IPS-18a (cell line): ENCODE data around the gene SLC15A4.

Experiments
- H3K27ac ChIP-seq: one replicate; pipeline ENCODE4 v1.5.1; 2013; ENCODE audit warnings: low read length
- H3K27me3 ChIP-seq: one replicate; pipeline ENCODE4 v1.6.1; 2013; ENCODE audit warnings: mild to moderate bottlenecking, low read length; ENCODE audit not compliant: control insufficient read depth, insufficient read depth
- H3K36me3 ChIP-seq: one replicate; pipeline ENCODE4 v1.6.1; 2013; ENCODE audit warnings: low read depth, low read length; ENCODE audit not compliant: control insufficient read depth
- H3K4me1 ChIP-seq: one replicate; pipeline ENCODE4 v1.6.1; 2013; ENCODE audit warnings: low read depth, low read length; ENCODE audit not compliant: control insufficient read depth
- H3K4me3 ChIP-seq: one replicate; pipeline ENCODE4 v1.5.1; 2013; ENCODE audit warnings: low read length
- H3K9ac ChIP-seq: one replicate; pipeline ENCODE4 v1.6.1; 2013; ENCODE audit warnings: mild to moderate bottlenecking, low read length, moderate library complexity
- H3K9me3 ChIP-seq: one replicate; pipeline ENCODE4 v1.6.1; 2013; ENCODE audit warnings: low read depth, low read length; ENCODE audit not compliant: control insufficient read depth

Gene SLC15A4

DNA sequence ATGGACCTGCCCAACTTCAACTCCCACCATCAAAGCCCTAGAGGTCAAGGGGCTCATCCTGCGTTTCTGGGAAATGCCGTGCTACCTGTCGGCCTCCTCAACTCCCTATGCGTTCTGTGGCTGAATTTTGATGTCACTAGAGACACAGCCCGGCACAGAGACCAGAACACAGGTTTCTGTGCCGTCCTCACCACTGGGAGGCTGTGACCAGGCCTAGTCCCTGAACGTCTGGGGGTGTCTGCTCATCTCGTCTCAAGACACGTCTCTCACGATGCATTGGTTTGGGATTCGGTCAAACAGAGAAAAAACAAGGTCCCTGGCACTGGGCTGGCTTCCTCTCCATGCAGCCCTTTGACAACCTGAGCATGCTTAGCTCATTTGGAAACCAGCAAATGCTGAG is 33.5 kb downstream of the SLC15A4 start:
- Histone ChIP-seq H3K9me3 (peaks cover 19% of the 10 kb centered on the region), H3K27me3 (no peaks in the 10 kb centered on the region), H3K27ac (no peak overlapping the region), H3K9ac (no peak overlapping the region), H3K36me3 (peaks cover 3% of the 10 kb centered on the region), H3K4me3 (no peak overlapping the region), H3K4me1 (no peaks in the 10 kb centered on the region)

DNA sequence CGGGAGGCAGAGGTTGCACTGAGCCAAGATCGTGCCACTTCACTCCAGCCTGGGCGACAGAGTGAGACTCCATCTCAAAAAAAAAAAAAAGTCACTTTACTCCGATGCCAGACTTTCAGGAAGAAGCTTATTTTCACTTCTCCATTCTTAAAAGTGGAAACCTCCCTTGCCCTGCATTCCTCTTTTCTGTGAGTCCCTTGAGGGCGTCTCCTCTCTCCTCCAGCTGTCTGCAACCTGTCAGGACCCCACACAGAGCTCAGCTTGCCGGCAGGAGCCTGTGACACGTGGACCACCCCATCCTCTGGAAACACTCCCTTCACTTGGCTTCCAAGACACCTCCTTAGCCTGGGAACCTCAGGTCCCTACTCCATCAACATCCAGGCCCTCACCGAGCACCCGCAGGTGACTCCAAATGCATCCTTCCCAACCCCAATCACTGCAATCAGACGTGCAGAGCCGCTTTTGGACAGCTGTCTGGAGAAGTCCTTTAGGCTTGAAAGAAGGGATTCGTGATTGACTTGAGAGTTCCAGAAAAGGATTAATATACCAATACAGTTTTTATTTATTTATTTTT is 34.3 kb downstream of the SLC15A4 start:
- Histone ChIP-seq H3K9me3 (peaks cover 12% of the 10 kb centered on the region), H3K4me1 (no peaks in the 10 kb centered on the region)

DNA sequence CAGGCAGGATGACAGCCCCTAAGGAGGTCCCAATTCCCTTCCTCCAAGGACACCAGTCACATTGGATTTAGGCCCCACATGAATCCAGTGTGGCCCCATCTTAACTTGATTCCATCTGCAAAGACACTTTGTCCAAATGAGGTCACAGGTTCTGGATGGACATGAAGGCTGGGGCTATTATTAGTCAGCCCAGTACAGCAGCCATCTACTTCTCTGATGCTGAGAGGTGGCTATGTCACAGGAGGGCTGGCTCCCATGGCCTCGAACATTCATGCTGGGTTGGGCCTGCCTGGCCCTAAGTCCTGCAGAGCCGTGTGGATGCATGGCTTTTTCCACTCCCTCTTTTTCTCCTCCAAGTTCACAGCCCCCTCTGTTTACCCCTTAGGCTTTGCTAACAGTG is 35.9 kb downstream of the SLC15A4 start:
- no peaks in the 10 kb centered on the region for H3K27me3 ChIP-seq
- H3K9me3 ChIP-seq, result peaks cover 13% of the 10 kb centered on the region
- H3K4me1 ChIP-seq, result no peaks in the 10 kb centered on the region
- no peak overlapping the region for H3K27ac ChIP-seq
- no peak overlapping the region for H3K9ac ChIP-seq
- no peaks in the 10 kb centered on the region for H3K36me3 ChIP-seq
- H3K4me3 ChIP-seq, result no peak overlapping the region

More for the DNA sequence above, 34.3 kb downstream of the SLC15A4 start:
- H3K9ac ChIP-seq, result no peak overlapping the region
- no peak overlapping the region for H3K27ac ChIP-seq
- H3K27me3 ChIP-seq, result no peaks in the 10 kb centered on the region
- peaks cover 3% of the 10 kb centered on the region for H3K36me3 ChIP-seq
- H3K4me3 ChIP-seq, result no peak overlapping the region

DNA sequence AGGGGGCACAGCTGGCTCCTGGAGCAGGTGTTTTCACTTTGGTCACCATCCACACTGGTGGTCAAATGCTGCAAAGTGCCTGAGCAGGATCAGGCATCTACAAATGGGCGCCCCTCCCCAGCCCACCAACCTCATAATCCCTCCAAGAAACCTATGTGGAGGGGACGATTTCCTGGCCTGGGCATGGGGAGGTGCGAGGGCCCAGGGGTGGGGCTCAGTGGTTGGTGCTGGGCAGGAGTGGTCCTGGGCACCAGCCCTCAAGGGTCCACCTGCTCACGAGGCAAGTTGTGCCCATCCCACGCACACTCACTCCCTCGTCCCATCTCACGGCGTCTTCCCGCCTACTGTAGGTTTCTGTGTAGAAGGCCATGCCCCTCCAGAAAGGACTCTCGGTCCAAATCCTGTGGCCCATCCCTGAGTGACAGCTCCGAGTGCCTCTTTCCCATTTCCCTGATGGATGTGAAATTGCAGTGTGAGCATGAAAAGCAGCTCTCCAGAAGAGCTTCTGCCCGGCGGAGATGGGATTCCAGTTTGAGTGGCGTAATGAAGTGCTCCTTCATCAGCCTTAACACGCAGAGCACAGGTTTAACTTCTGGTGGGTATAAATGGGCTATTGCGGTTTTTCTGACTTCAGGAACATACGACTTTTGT is 36.9 kb downstream of the SLC15A4 start:
- H3K27ac ChIP-seq, result no peak overlapping the region
- no peaks in the 10 kb centered on the region for H3K27me3 ChIP-seq
- H3K4me1 ChIP-seq, result no peaks in the 10 kb centered on the region
- H3K36me3 ChIP-seq, result no peaks in the 10 kb centered on the region
- peaks cover 9% of the 10 kb centered on the region for H3K9me3 ChIP-seq
- no peak overlapping the region for H3K9ac ChIP-seq
- H3K4me3 ChIP-seq, result no peak overlapping the region

DNA sequence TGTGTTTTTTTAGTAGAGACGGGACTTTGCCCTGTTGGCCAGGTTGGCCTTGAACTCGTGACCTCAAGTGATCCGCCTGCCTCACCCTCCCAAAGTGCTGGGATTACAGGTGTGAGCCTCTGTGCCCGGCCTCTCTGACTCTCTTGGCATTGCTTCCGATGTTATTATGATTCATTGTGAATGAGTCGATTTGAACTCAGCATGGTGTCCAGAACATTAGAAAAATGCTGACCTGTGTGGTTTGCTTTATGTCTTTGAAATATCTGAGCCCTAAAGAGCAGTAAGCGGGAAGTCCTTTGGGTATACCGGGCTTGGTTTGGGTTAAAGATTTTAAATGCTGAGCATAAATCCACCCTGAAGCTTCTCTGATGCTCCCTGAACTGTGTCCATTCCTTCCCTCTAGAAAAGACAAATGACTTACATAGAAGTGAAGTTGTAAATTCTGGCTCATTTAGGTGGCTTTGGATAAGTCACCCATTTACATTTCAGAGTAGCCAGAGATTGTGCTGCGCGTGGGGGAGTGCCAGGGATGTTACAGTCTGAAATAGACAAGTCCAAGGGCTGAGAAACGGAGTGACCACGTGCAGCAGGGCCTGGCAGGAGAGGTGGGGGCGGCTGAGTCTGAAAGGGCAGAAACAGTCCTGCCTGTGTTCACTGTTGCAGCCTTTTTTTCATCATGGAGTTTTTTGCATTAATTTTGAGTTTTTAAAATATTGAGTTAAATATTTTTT is 39.6 kb downstream of the SLC15A4 start:
- no peak overlapping the region for H3K27ac ChIP-seq
- H3K9ac ChIP-seq, result no peak overlapping the region
- H3K36me3 ChIP-seq, result no peaks in the 10 kb centered on the region
- peaks cover 8% of the 10 kb centered on the region for H3K9me3 ChIP-seq
- no peak overlapping the region for H3K4me3 ChIP-seq
- no peaks in the 10 kb centered on the region for H3K4me1 ChIP-seq
- H3K27me3 ChIP-seq, result no peaks in the 10 kb centered on the region

DNA sequence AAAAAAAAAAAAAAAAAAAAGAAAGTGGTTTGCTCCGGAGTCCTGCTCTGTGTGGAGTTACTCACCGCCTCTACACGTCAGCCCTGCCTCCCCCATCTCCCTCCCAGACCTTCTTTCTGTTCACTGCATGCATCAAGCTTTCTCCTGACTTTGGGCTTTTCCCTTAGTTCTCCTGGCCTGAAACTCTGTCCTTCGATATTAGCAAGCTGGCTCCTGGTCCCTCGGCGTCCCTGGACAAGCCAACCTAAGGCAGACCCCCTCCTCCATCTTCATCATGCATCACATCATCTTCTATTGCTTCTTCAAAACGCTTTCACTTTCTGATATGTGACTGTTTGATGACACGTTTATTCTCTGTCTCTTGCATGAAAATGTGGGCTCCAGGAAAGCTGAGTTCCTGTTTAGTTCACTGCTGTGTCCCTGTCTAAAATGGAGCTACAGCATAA is 40.6 kb downstream of the SLC15A4 start:
- H3K9ac ChIP-seq, result no peak overlapping the region
- H3K27me3 ChIP-seq, result no peaks in the 10 kb centered on the region
- peaks cover 9% of the 10 kb centered on the region for H3K9me3 ChIP-seq
- H3K4me1 ChIP-seq, result no peaks in the 10 kb centered on the region
- no peaks in the 10 kb centered on the region for H3K36me3 ChIP-seq
- H3K4me3 ChIP-seq, result no peak overlapping the region
- H3K27ac ChIP-seq, result no peak overlapping the region

DNA sequence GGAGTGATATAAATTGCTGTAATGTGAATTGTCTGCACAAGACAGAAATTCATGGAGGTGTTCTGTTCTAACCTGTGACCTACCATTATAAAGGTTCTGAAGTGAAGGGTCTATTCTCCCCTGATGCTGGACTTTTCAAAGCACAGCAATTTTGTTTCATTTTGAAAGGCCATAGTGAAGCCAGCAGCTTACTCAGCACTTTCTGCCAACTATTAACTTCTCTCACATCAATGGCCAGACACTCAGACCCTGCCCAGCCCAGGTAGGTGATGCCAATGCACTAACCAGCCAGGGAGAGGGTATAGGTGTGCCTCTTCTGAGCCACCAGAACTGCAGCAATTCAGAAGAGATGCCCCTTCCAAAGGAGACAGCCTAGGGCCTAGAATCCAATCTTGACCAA is 43.9 kb downstream of the SLC15A4 start:
- H3K4me3 ChIP-seq, result no peak overlapping the region
- no peaks in the 10 kb centered on the region for H3K27me3 ChIP-seq
- H3K9ac ChIP-seq, result no peak overlapping the region
- H3K27ac ChIP-seq, result no peak overlapping the region
- no peaks in the 10 kb centered on the region for H3K36me3 ChIP-seq
- peaks cover 18% of the 10 kb centered on the region for H3K9me3 ChIP-seq
- H3K4me1 ChIP-seq, result no peaks in the 10 kb centered on the region

DNA sequence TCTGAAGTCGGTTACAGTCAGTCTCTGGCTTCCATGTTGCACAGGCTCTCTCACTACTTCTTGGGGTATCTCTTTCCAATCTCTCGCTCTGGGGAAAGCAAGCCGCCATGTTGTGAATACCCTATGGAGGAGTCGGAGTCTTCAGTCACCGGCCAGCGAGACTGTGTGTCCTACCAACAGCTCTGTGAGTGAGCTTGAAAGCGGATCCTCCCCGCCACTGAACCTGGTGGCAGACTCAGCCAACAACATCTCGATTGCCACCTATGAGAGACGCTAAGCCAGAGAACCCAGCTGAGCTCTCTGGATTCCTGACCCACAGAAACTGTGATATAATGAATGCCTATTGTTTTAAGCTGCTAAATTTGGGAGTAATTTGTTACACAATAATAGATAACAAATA is 51.5 kb downstream of the SLC15A4 start:
- H3K4me1 ChIP-seq, result no peaks in the 10 kb centered on the region
- H3K4me3 ChIP-seq, result no peak overlapping the region
- H3K9ac ChIP-seq, result no peak overlapping the region
- H3K27me3 ChIP-seq, result peaks cover 4% of the 10 kb centered on the region
- peaks cover 5% of the 10 kb centered on the region for H3K9me3 ChIP-seq
- no peak overlapping the region for H3K27ac ChIP-seq
- H3K36me3 ChIP-seq, result no peaks in the 10 kb centered on the region

DNA sequence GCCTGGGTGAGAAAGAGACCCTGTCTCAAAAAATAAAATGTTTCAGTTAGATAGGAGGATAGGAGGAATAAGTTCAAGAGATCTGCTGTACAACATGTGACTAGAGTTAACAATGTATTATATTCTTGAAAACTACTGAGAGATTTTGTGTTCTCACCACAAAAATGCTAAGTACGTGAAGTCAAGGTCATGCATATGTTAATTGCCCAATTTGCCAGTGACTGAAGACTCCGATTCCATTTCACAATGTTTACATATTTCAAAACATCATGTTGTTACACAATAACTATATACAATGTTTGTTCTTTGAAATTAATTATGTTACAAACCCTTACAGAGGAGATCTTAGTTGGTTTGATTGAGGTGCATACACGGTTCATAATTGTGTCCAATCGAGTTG is 52.1 kb downstream of the SLC15A4 start:
- Histone ChIP-seq H3K9ac (no peak overlapping the region), H3K9me3 (peaks cover 5% of the 10 kb centered on the region), H3K27ac (no peak overlapping the region), H3K4me1 (no peaks in the 10 kb centered on the region), H3K27me3 (peaks cover 4% of the 10 kb centered on the region), H3K36me3 (no peaks in the 10 kb centered on the region), H3K4me3 (no peak overlapping the region)

DNA sequence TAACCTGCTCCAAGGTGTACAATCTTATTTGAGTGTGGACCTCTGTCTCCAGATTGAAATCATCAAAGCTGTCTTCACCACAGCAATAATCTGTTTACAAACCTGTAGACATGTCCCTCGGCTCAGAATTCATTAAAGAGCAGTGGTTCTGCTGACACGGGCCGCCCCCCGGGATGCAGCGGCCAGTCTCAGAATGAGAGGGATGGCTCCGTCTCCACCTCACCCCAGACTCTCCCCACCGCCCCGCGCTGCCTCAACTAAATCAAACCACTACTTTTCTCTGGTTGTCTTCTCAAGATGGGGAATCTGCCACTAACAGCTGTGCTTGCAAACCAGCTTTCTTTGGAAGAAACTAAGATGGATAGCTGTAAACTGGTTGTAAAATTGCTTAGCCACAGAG is 56.2 kb downstream of the SLC15A4 start:
- Histone ChIP-seq H3K9me3 (peaks cover 2% of the 10 kb centered on the region), H3K4me1 (no peaks in the 10 kb centered on the region), H3K27me3 (peaks cover 4% of the 10 kb centered on the region), H3K9ac (no peak overlapping the region), H3K27ac (no peak overlapping the region), H3K36me3 (no peaks in the 10 kb centered on the region), H3K4me3 (peak overlapping the region; percentile 15)

DNA sequence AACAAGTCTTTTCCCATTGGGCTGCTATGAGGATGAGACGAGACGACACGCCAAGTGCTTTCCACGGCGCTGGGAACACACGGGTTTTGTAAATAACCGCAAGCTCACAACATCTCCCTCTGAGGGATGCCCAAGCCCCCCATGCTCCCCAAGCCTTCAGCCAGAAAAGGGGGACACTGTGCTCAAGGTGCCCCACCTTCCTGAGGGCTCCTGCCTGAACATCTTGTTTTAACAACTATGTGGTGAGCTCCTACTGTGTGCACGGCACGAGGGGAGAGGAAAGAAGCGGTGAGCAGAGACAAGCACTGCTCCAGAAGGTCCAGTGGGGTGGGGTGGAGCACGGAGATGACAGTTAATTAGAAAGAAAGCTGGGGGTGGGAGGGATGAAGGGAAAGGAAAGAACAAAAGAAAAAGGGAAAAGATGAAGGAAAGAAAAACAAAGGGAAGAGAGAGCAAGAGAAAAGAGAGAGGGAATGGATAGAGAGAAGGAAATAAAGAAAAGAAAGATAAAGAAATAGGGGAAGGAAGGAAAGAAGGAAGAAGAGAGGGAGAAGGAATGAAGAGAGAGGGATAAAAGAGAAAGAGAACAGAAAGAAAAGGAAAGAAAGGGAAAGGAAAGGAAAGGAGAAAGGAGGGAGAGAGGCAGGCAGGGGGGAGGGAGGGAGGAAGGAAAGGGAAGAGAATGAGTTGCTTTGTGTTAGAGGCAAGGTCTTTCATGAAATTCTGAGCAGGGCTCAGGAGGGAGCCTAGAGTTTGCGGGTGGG is 56.8 kb downstream of the SLC15A4 start:
- no peaks in the 10 kb centered on the region for H3K36me3 ChIP-seq
- peak overlapping the region; percentile 15 for H3K4me3 ChIP-seq

More for the DNA sequence above, 56.8 kb downstream of the SLC15A4 start:
- Histone ChIP-seq H3K27ac (no peak overlapping the region), H3K27me3 (peaks cover 4% of the 10 kb centered on the region), H3K9me3 (peaks cover 4% of the 10 kb centered on the region), H3K9ac (no peak overlapping the region), H3K4me1 (no peaks in the 10 kb centered on the region)
